GM23248 (cell line): ENCODE results near the gene GALNT17.

Experiments used
- EZH2 ChIP-seq: fragments of 200-600 bp; sonication (generic); IDR thresholded peaks from 2 replicates; pipeline ENCODE4 v1.6.1; 2018; ENCODE audit warnings: antibody characterized with exemption, mild to moderate bottlenecking; ENCODE audit not compliant: insufficient read depth, poor library complexity, severe bottlenecking
- EZH2phosphoT487 ChIP-seq: fragments of 200-600 bp; sonication (generic); IDR thresholded peaks from 2 replicates; pipeline ENCODE4 v1.6.1; 2018; ENCODE audit warnings: antibody characterized with exemption, moderate library complexity, mild to moderate bottlenecking, low read depth; ENCODE audit not compliant: insufficient read depth

DNA sequence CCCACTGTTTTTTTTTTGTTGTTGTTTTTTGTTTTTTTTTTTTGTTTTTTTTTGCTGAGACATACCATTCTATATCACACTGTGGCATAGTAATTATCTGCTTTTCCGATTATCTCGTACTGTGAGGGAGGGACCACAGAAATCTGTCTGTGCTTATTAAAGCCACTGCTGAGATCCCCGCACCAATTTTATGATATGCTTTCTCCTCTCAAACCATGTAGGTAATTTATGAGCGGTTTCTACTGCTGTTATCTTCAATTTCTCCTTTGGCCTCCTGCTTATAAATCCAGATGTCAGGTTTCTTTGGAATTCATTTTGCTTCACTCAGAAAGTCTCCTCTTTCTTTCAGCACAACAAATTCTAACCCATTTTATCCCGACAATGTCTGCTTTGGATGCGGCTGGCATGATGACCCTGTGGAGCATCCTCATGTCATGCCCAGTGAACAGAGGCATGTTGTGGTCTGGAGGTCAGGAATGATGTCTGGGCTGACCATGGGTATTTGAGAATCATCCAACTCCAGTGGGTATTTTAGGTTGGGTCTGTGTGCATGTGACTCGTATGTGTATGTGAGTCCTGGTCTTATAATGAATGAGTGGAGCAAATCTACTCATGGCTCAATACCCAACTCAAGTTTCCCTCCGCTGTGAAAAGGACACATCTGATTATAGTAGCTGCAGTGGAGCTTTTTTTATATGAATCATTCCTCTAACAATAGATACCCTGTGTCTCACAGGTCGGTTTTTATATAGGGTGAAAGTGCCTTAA is 213.4 kb downstream of the GALNT17 start:
- TF ChIP-seq EZH2phosphoT487 (no peak), EZH2 (no peak)
